ENCODE results near the gene KCNQ1OT1.

DNA sequence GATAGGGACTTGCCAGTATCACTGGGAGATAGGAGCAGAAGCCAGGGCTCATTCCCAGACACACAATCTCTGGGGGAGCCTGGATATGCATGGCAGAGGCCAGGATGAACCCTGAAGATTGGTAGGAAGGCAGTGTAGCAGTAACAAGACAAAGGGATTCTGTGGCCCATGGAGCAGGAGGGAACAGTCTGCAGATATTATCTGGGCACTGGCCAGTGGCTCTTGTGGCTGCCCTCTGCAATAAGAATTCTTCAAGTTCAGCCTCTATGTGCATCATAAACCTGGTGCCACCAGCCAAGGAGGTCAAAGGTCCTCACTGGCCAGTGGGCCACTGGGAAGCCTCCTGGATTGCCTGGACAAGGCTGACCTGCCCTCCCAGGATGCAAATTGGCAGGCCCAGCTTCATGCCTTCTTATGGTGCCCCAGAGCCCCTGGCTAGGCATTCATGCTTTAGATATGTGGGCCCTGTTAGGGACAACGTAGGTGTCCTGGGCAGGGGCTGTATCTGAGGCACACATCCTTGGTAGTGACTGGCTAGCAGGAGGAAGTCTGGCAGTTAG lies 29.2 kb downstream of the KCNQ1OT1 start:
- TF ChIP-seq, protein P1, sequence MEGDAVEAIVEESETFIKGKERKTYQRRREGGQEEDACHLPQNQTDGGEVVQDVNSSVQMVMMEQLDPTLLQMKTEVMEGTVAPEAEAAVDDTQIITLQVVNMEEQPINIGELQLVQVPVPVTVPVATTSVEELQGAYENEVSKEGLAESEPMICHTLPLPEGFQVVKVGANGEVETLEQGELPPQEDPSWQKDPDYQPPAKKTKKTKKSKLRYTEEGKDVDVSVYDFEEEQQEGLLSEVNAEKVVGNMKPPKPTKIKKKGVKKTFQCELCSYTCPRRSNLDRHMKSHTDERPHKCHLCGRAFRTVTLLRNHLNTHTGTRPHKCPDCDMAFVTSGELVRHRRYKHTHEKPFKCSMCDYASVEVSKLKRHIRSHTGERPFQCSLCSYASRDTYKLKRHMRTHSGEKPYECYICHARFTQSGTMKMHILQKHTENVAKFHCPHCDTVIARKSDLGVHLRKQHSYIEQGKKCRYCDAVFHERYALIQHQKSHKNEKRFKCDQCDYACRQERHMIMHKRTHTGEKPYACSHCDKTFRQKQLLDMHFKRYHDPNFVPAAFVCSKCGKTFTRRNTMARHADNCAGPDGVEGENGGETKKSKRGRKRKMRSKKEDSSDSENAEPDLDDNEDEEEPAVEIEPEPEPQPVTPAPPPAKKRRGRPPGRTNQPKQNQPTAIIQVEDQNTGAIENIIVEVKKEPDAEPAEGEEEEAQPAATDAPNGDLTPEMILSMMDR (IDR thresholded peaks at IDR 0.05): no peak
- TF ChIP-seq EP300 (IDR thresholded peaks at IDR 0.05) (no peak), POLR2A (IDR thresholded peaks at IDR 0.05) (no peak)
